Fibroblast of lung (primary cell): Measurements from ENCODE around the gene TRNP1. TPM values are rescaled to one million over a fixed set of nuclear protein-coding genes. Genes with fewer than 3 reads are reported as not detected.

Experiments used
- DNase-seq, 2 donors: peaks; one replicate each; pipeline versions ENCODE4 v3.0.0 to v3.0.0-alpha.2; 2010; ENCODE audit warnings: low read depth in 2 of 2
- H2AFZ ChIP-seq: 2 replicates; pipeline ENCODE4 v1.5.1; 2012; ENCODE audit warnings: low read length, control low read depth, inconsistent platforms
- H3K27ac ChIP-seq: 2 replicates; pipeline ENCODE4 v1.5.1; 2011; ENCODE audit warnings: low read length, control low read depth; ENCODE audit not compliant: insufficient read depth
- H3K27me3 ChIP-seq: 2 replicates; pipeline ENCODE4 v1.5.1; 2011; ENCODE audit warnings: mild to moderate bottlenecking, low read length; ENCODE audit not compliant: control insufficient read depth, insufficient read depth
- H3K36me3 ChIP-seq: 2 replicates; pipeline ENCODE4 v1.5.1; 2011; ENCODE audit warnings: low read length; ENCODE audit not compliant: control insufficient read depth, insufficient read depth
- H3K4me1 ChIP-seq: 2 replicates; pipeline ENCODE4 v1.5.1; 2011; ENCODE audit warnings: low read length; ENCODE audit not compliant: control insufficient read depth, insufficient read depth; ENCODE audit errors: extremely low read depth
- H3K4me2 ChIP-seq: 2 replicates; pipeline ENCODE4 v1.5.1; 2011; ENCODE audit warnings: low read length, control low read depth; ENCODE audit not compliant: insufficient read depth; ENCODE audit errors: extremely low read depth
- H3K4me3 ChIP-seq, 4 experiments: fragments of 200-600 bp in 1 of 4; sonication (generic) in 1 of 4; replicated peaks in 1 of 4; 2 replicates each; pipeline ENCODE4 v1.5.1; 2011 to 2016; ENCODE audit warnings: low read length in 4 of 4, low read depth in 3 of 4, mild to moderate bottlenecking in 3 of 4, control low read depth in 2 of 4, inconsistent platforms in 1 of 4, mixed read lengths in 1 of 4; ENCODE audit not compliant: insufficient read depth in 1 of 4; ENCODE audit errors: control extremely low read depth in 1 of 4
- H3K79me2 ChIP-seq: 2 replicates; pipeline ENCODE4 v1.5.1; 2012; ENCODE audit warnings: mild to moderate bottlenecking, low read length, inconsistent platforms; ENCODE audit not compliant: control insufficient read depth, insufficient read depth
- H3K9ac ChIP-seq: 2 replicates; pipeline ENCODE4 v1.5.1; 2011; ENCODE audit warnings: mild to moderate bottlenecking, low read length, control low read depth; ENCODE audit not compliant: insufficient read depth
- H3K9me3 ChIP-seq: 2 replicates; pipeline ENCODE4 v1.5.1; 2012; ENCODE audit warnings: low read depth, low read length; ENCODE audit not compliant: control insufficient read depth, insufficient read depth
- H4K20me1 ChIP-seq: 2 replicates; pipeline ENCODE4 v1.5.1; 2011; ENCODE audit warnings: low read length; ENCODE audit not compliant: control insufficient read depth, insufficient read depth; ENCODE audit errors: extremely low read depth
- CTCF ChIP-seq, 2 donors: IDR thresholded peaks in 1 of 2; conservative IDR thresholded peaks in 1 of 2; 1 replicate in 1 of 2; 2 replicates in 1 of 2; pipeline ENCODE4 v1.5.1; 2011 to 2012; ENCODE audit warnings: low read length in 2 of 2, control low read depth in 1 of 2, inconsistent platforms in 1 of 2, low read depth in 1 of 2, mild to moderate bottlenecking in 1 of 2
- EZH2 ChIP-seq: IDR thresholded peaks from 2 replicates; pipeline ENCODE4 v1.5.1; 2012; ENCODE audit warnings: low read length, control low read depth, mild to moderate bottlenecking; ENCODE audit errors: missing control alignments
- polyA plus RNA-seq, 2 donors: library from polyadenylated mRNA; depleted of rRNA in 1 of 2; stranded (reverse) in 1 of 2; unstranded in 1 of 2; fragments of >200 nt; gene quantifications; 2 replicates each; pipeline ENCODE4 v1.2.1, GENCODE V29; 2011 to 2012; ENCODE audit warnings: missing spikeins in 1 of 2
- total RNA-seq: library from RNA; depleted of rRNA; stranded (reverse); fragments of >200 nt; gene quantifications from 2 replicates; pipeline ENCODE4 v1.2.1, GENCODE V29; 2014

TRNP1 gene
- total and polyA plus RNA-seq, 2 donors (not counting 1 experiment from before 2014, with no cell fraction given) = 16.2 to 32.6 TPM

GRCh38 chr1:27005648-27006496, 12.4 kb downstream of the TRNP1 start:
- Histone ChIP-seq H3K36me3 (peaks cover 3% of the 10 kb centered on the region), H3K9ac (no peak overlapping the region), H3K79me2 (no peaks in the 10 kb centered on the region), H2AFZ (no peak overlapping the region), H4K20me1 (no peaks in the 10 kb centered on the region), H3K9me3 (no peaks in the 10 kb centered on the region), H3K27me3 (no peaks in the 10 kb centered on the region), H3K4me3 (no peak overlapping the region), H3K27ac (no peak overlapping the region), H3K4me1 (peaks cover 12% of the 10 kb centered on the region), H3K4me2 (no peak overlapping the region)
- TF ChIP-seq CTCF (conservative IDR thresholded peaks at IDR 0.05 in 1 of 2, IDR thresholded peaks at IDR 0.05 in 1 of 2; ENCODE audit: low read depth in 1 of 2, low read length in 2 of 2) = no peak
- peak in 1 of 2 donors; percentile 59 for DNase-seq

- H3K9ac ChIP-seq = no peak overlapping the region
- no peak overlapping the region for H2AFZ ChIP-seq
- H3K4me1 ChIP-seq = peaks cover 12% of the 10 kb centered on the region
- H3K4me2 ChIP-seq = no peak overlapping the region
- no peak overlapping the region for H3K27ac ChIP-seq
- no peaks in the 10 kb centered on the region for H3K79me2 ChIP-seq
- H3K27me3 ChIP-seq = no peaks in the 10 kb centered on the region
- no peaks in the 10 kb centered on the region for H4K20me1 ChIP-seq
- H3K9me3 ChIP-seq = no peaks in the 10 kb centered on the region
- peaks cover 3% of the 10 kb centered on the region for H3K36me3 ChIP-seq
- no peak overlapping the region for H3K4me3 ChIP-seq
- no peak for TF ChIP-seq EZH2
- no peak for TF ChIP-seq CTCF (conservative IDR thresholded peaks at IDR 0.05 in 1 of 2, IDR thresholded peaks at IDR 0.05 in 1 of 2; ENCODE audit: low read depth in 1 of 2, low read length in 2 of 2)
- DNase-seq = no peak
These were observed 13.2 kb downstream of the TRNP1 start for GRCh38 chr1:27006683-27007082.

GRCh38 chr1:27007909-27008582, 14.6 kb downstream of the TRNP1 start:
- H3K4me2 ChIP-seq = no peak overlapping the region
- H3K9me3 ChIP-seq = no peaks in the 10 kb centered on the region
- H3K4me3 ChIP-seq = no peak overlapping the region
- DNase-seq = no peak
- H3K36me3 ChIP-seq = peaks cover 3% of the 10 kb centered on the region
- H4K20me1 ChIP-seq = no peaks in the 10 kb centered on the region
- H3K9ac ChIP-seq = no peak overlapping the region
- no peaks in the 10 kb centered on the region for H3K27me3 ChIP-seq
- H3K27ac ChIP-seq = no peak overlapping the region
- peaks cover 12% of the 10 kb centered on the region for H3K4me1 ChIP-seq
- TF ChIP-seq EZH2 = no peak
- no peak for TF ChIP-seq CTCF (conservative IDR thresholded peaks at IDR 0.05 in 1 of 2, IDR thresholded peaks at IDR 0.05 in 1 of 2; ENCODE audit: low read depth in 1 of 2, low read length in 2 of 2)
- H2AFZ ChIP-seq = no peak overlapping the region
- H3K79me2 ChIP-seq = no peaks in the 10 kb centered on the region
